ENCODE measurements around the gene ANGPTL2. TPM values are rescaled to one million over a fixed set of nuclear protein-coding genes. Genes with fewer than 3 reads are reported as not detected.

Gene ANGPTL2
- total RNA-seq, 1 donor from 2014 or later, result 27.4 TPM

- intact Hi-C loops (cut with micrococcal nuclease), result no loop called here
- ATAC-seq (no peak), DNase-seq (no peak)
Measured at GRCh38 chr9:127139071-127139731, 16.8 kb upstream of the ANGPTL2 start.

GRCh38 chr9:127138444-127138843 lies 16.0 kb upstream of the ANGPTL2 start:
- intact Hi-C loops (cut with micrococcal nuclease), result no loop called here
- DNase-seq, result no peak
- no peak for ATAC-seq

- ATAC-seq, result no peak
- DNase-seq, result no peak
- intact Hi-C loops (cut with micrococcal nuclease), result no loop called here
Measured at GRCh38 chr9:127137640-127138360, 15.4 kb upstream of the ANGPTL2 start.

GRCh38 chr9:127136880-127137639 lies 14.6 kb upstream of the ANGPTL2 start:
- intact Hi-C loops (cut with micrococcal nuclease), result no loop called here
- ATAC-seq, result no peak

GRCh38 chr9:127136081-127136879 lies 13.8 kb upstream of the ANGPTL2 start:
- intact Hi-C loops (cut with micrococcal nuclease), result no loop called here
- no peak for DNase-seq
- ATAC-seq, result no peak

More at GRCh38 chr9:127136880-127137639, 14.6 kb upstream of the ANGPTL2 start:
- DNase-seq, result no peak

- DNase-seq, result no peak
- intact Hi-C loops (cut with micrococcal nuclease), result no loop called here
- ATAC-seq, result no peak
Measured at GRCh38 chr9:127135056-127135745, 12.8 kb upstream of the ANGPTL2 start.

GRCh38 chr9:127133739-127134167 lies 11.3 kb upstream of the ANGPTL2 start:
- intact Hi-C loops (cut with micrococcal nuclease), result no loop called here
- DNase-seq (peak; percentile 75), ATAC-seq (peak; percentile 64)

- peak; percentile 1 for ATAC-seq
- no peak for DNase-seq
- intact Hi-C loops (cut with micrococcal nuclease), result no loop called here
Measured at GRCh38 chr9:127132921-127133647, 10.6 kb upstream of the ANGPTL2 start.

GRCh38 chr9:127132375-127132774 lies 9.9 kb upstream of the ANGPTL2 start:
- DNase-seq, result no peak
- intact Hi-C loops (cut with micrococcal nuclease), result no loop called here
- no peak for ATAC-seq

- DNase-seq, result no peak
- intact Hi-C loops (cut with micrococcal nuclease), result no loop called here
- no peak for ATAC-seq
Measured at GRCh38 chr9:127131871-127132270, 9.4 kb upstream of the ANGPTL2 start.

GRCh38 chr9:127130661-127131538 lies 8.5 kb upstream of the ANGPTL2 start:
- DNase-seq, result peak; percentile 65
- peak; percentile 32 for ATAC-seq
- intact Hi-C loops (cut with micrococcal nuclease), result no loop called here

- intact Hi-C loops (cut with micrococcal nuclease), result no loop called here
- DNase-seq (no peak), ATAC-seq (no peak)
Measured at GRCh38 chr9:127130235-127130634, 7.8 kb upstream of the ANGPTL2 start.

GRCh38 chr9:127129718-127130085 lies 7.3 kb upstream of the ANGPTL2 start:
- ATAC-seq (no peak), DNase-seq (no peak)
- intact Hi-C loops (cut with micrococcal nuclease), result no loop called here

GRCh38 chr9:127129073-127129717 lies 6.8 kb upstream of the ANGPTL2 start:
- DNase-seq (no peak), ATAC-seq (peak; percentile 46)
- intact Hi-C loops (cut with micrococcal nuclease), result no loop called here

- peak; percentile 82 for DNase-seq
- ATAC-seq, result peak; percentile 85
Measured at GRCh38 chr9:127128341-127129072, 6.1 kb upstream of the ANGPTL2 start.

GRCh38 chr9:127126971-127127370 lies 4.5 kb upstream of the ANGPTL2 start:
- ATAC-seq, result no peak
- intact Hi-C loops (cut with micrococcal nuclease), result no loop called here
- DNase-seq, result no peak

More at GRCh38 chr9:127128341-127129072, 6.1 kb upstream of the ANGPTL2 start:
- intact Hi-C loops (cut with micrococcal nuclease), result no loop called here

Data from left ventricle myocardium superior (tissue), 1 donor.